ENCODE measurements around the gene GYPA.
"Not testable (repeated sequence)": the region's sequence is repeated elsewhere in the genome, so short reads cannot be mapped to it uniquely, and the experiment has no call there.

GYPA gene

GRCh38 chr4:144140594-144141295, at the start of gene GYPA:
Gene GYPA (minus strand): TSS chr4:144140718. CDS start chr4:144140635, 83 bp downstream.
- DNase-seq, result not testable (repeated sequence)

- DNase-seq, result no peak
Observed at GRCh38 chr4:144190009-144190408, 49.5 kb upstream of the GYPA start.

- no peak for DNase-seq
Observed at GRCh38 chr4:144189121-144189520, 48.6 kb upstream of the GYPA start.

GRCh38 chr4:144185086-144185485, 44.6 kb upstream of the GYPA start:
- no peak for DNase-seq

GRCh38 chr4:144183165-144183564, 42.6 kb upstream of the GYPA start:
- no peak for DNase-seq

GRCh38 chr4:144181391-144181790, 40.9 kb upstream of the GYPA start:
- no peak for DNase-seq

- DNase-seq, result no peak
Observed at GRCh38 chr4:144179152-144179739, 38.7 kb upstream of the GYPA start.

- no peak for DNase-seq
Observed at GRCh38 chr4:144178414-144178813, 37.9 kb upstream of the GYPA start.

GRCh38 chr4:144176476-144176875, 36.0 kb upstream of the GYPA start:
- DNase-seq, result no peak

- DNase-seq, result no peak
Observed at GRCh38 chr4:144174401-144175067, 34.0 kb upstream of the GYPA start.

- DNase-seq, result no peak
Observed at GRCh38 chr4:144171697-144172096, 31.2 kb upstream of the GYPA start.

GRCh38 chr4:144169211-144169610, 28.7 kb upstream of the GYPA start:
- no peak for DNase-seq

GRCh38 chr4:144154044-144154443, 13.5 kb upstream of the GYPA start:
- no peak for DNase-seq

- peak; percentile 1 to 13 for DNase-seq
Observed at GRCh38 chr4:144142690-144143326, 2.3 kb upstream of the GYPA start.

GRCh38 chr4:144141493-144141892, 975 bp upstream of the GYPA start:
- no peak for DNase-seq

GRCh38 chr4:144139991-144140390, 527 bp downstream of the GYPA start:
- DNase-seq, result not testable (repeated sequence)

GRCh38 chr4:144139547-144139946, 971 bp downstream of the GYPA start:
- not testable (repeated sequence) for DNase-seq

- DNase-seq, result not testable (repeated sequence)
Observed at GRCh38 chr4:144138239-144138638, 2.3 kb downstream of the GYPA start.

- DNase-seq, result not testable (repeated sequence)
Observed at GRCh38 chr4:144137137-144137931, 3.2 kb downstream of the GYPA start.

- DNase-seq, result not testable (repeated sequence)
Observed at GRCh38 chr4:144136189-144136588, 4.3 kb downstream of the GYPA start.

- not testable (repeated sequence) for DNase-seq
Observed at GRCh38 chr4:144130167-144130566, 10.4 kb downstream of the GYPA start.

- not testable (repeated sequence) for DNase-seq
Observed at GRCh38 chr4:144129336-144129875, 11.1 kb downstream of the GYPA start.
